ENCODE measurements around the gene ANKRD13C. TPM values are rescaled to one million over a fixed set of nuclear protein-coding genes. Genes with fewer than 3 reads are reported as not detected.

Gene ANKRD13C
- total RNA-seq, 1 experiment from 2014 or later = 20.6 TPM

DNA sequence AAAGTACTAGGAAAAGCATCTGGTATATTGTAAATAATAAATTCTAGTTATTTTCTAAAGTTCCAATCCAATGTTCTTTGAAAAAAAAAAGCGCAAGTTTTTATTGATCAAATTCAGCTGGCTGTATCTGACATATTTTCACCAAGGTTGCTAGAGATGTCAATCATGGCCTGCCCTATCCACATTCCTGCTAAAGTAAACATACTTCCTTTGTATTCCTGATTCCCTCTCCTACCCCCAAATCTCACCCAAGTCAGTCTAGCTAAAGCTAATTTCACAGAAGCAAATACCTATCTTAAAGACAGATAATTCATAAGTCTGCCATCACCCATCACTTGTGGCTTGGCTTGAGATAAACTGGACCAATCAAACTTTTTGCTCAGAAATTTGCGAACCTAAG is 21.3 kb downstream of the ANKRD13C start:
- Histone ChIP-seq H3K4me3 (ENCODE audit: low read depth, low read length, poor library complexity, severe bottlenecking) (no peak overlapping the region), H3K9me3 (ENCODE audit: low read depth, low read length, poor library complexity, severe bottlenecking) (no peaks in the 10 kb centered on the region), H3K36me3 (ENCODE audit: insufficient read depth, low read length, poor library complexity, severe bottlenecking) (no peaks in the 10 kb centered on the region), H3K27me3 (replicated peaks; ENCODE audit: insufficient read depth, low read depth, low read length, poor library complexity) (no peaks in the 10 kb centered on the region), H3K4me1 (ENCODE audit: insufficient read depth, low read length, poor library complexity, severe bottlenecking) (no peaks in the 10 kb centered on the region), H3K27ac (ENCODE audit: low read depth, low read length, poor library complexity, severe bottlenecking) (no peak overlapping the region)
- TSS peak; percentile 26 for BruUV-seq (replicated peaks)
- TF ChIP-seq EZH2 (IDR thresholded peaks at IDR 0.05; ENCODE audit: borderline replicate concordance, low read depth, low read length, poor library complexity, severe bottlenecking) = no peak
- TF ChIP-seq, protein P1, sequence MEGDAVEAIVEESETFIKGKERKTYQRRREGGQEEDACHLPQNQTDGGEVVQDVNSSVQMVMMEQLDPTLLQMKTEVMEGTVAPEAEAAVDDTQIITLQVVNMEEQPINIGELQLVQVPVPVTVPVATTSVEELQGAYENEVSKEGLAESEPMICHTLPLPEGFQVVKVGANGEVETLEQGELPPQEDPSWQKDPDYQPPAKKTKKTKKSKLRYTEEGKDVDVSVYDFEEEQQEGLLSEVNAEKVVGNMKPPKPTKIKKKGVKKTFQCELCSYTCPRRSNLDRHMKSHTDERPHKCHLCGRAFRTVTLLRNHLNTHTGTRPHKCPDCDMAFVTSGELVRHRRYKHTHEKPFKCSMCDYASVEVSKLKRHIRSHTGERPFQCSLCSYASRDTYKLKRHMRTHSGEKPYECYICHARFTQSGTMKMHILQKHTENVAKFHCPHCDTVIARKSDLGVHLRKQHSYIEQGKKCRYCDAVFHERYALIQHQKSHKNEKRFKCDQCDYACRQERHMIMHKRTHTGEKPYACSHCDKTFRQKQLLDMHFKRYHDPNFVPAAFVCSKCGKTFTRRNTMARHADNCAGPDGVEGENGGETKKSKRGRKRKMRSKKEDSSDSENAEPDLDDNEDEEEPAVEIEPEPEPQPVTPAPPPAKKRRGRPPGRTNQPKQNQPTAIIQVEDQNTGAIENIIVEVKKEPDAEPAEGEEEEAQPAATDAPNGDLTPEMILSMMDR (conservative IDR thresholded peaks at IDR 0.05; ENCODE audit: low read depth, low read length) = no peak
- POLR2A ChIA-PET (ENCODE audit: low non-redundant PET) = no interaction called here
- CTCF ChIA-PET = no interaction called here
- intact Hi-C loops (cut with micrococcal nuclease; ENCODE audit: unreplicated experiment) = no loop called here
- no peak for DNase-seq (ENCODE audit: low spot score)

GRCh38 chr1:70331962-70332361 is 22.6 kb downstream of the ANKRD13C start:
- POLR2A ChIA-PET (ENCODE audit: low non-redundant PET) = no interaction called here
- H3K27me3 ChIP-seq (replicated peaks; ENCODE audit: insufficient read depth, low read depth, low read length, poor library complexity) = no peaks in the 10 kb centered on the region
- TF ChIP-seq, protein P1 (conservative IDR thresholded peaks at IDR 0.05; ENCODE audit: low read depth, low read length) = no peak
- TF ChIP-seq EZH2 (IDR thresholded peaks at IDR 0.05; ENCODE audit: borderline replicate concordance, low read depth, low read length, poor library complexity, severe bottlenecking) = no peak
- H3K27ac ChIP-seq (ENCODE audit: low read depth, low read length, poor library complexity, severe bottlenecking) = no peak overlapping the region
- H3K9me3 ChIP-seq (ENCODE audit: low read depth, low read length, poor library complexity, severe bottlenecking) = no peaks in the 10 kb centered on the region
- BruUV-seq (replicated peaks) = no TSS peak
- no peak overlapping the region for H3K4me3 ChIP-seq (ENCODE audit: low read depth, low read length, poor library complexity, severe bottlenecking)
- H3K36me3 ChIP-seq (ENCODE audit: insufficient read depth, low read length, poor library complexity, severe bottlenecking) = no peaks in the 10 kb centered on the region
- intact Hi-C loops (cut with micrococcal nuclease; ENCODE audit: unreplicated experiment) = no loop called here
- H3K4me1 ChIP-seq (ENCODE audit: insufficient read depth, low read length, poor library complexity, severe bottlenecking) = no peaks in the 10 kb centered on the region
- CTCF ChIA-PET = no interaction called here
- no peak for DNase-seq (ENCODE audit: low spot score)

DNA sequence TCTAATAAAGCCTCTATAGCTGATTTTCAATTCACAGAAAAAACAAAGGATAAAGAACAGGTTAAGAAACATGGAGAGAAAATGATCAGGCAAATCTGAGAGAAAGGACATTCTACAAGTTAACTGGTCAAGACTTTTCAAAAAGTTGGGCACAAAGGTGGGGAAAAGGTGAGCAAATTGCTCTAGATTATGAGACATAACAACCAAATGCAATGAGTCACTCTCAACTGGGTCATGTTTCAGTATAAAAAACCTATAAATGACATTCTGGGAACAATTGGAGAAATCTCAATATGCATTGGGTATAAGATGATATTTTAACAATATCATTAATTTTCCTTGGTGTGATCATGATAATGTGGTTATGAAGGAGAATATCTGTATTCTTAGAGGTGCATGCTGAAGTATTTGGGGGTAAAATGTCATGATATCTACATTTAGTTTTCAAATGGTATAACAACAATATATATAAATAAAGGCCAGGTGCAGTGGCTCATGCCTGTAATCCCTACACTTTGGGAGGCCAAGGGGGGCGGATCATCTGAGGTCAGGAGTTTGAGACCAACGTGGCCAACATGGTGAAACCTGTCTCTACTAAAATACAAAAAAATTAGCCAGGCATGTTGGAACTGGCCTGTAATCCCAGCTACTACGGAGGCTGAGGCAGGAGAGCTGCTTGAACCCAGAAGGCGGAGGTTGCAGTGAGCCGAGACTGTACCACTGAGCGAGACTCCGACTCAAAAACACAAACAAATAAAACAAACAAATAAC is 27.0 kb downstream of the ANKRD13C start:
- no peak overlapping the region for H3K4me3 ChIP-seq (ENCODE audit: low read depth, low read length, poor library complexity, severe bottlenecking)
- H3K4me1 ChIP-seq (ENCODE audit: insufficient read depth, low read length, poor library complexity, severe bottlenecking) = no peaks in the 10 kb centered on the region
- no peaks in the 10 kb centered on the region for H3K27me3 ChIP-seq (replicated peaks; ENCODE audit: insufficient read depth, low read depth, low read length, poor library complexity)
- BruUV-seq (replicated peaks) = no TSS peak
- CTCF ChIA-PET = no interaction called here
- TF ChIP-seq EZH2 (IDR thresholded peaks at IDR 0.05; ENCODE audit: borderline replicate concordance, low read depth, low read length, poor library complexity, severe bottlenecking) = no peak
- TF ChIP-seq, protein P1 (conservative IDR thresholded peaks at IDR 0.05; ENCODE audit: low read depth, low read length) = no peak
- no peaks in the 10 kb centered on the region for H3K36me3 ChIP-seq (ENCODE audit: insufficient read depth, low read length, poor library complexity, severe bottlenecking)
- DNase-seq (ENCODE audit: low spot score) = no peak
- intact Hi-C loops (cut with micrococcal nuclease; ENCODE audit: unreplicated experiment) = no loop called here
- H3K9me3 ChIP-seq (ENCODE audit: low read depth, low read length, poor library complexity, severe bottlenecking) = no peaks in the 10 kb centered on the region
- POLR2A ChIA-PET (ENCODE audit: low non-redundant PET) = interaction anchor here (0.7 kb wide), 1 partner anchor 84 kb away, joined by 3 read pairs; no protein-coding TSS in a partner anchor
- no peak overlapping the region for H3K27ac ChIP-seq (ENCODE audit: low read depth, low read length, poor library complexity, severe bottlenecking)

Measured in A673 (cell line).